CD1c-positive myeloid dendritic cell (primary cell): Measurements from ENCODE around the gene PGM2.
A peak's percentile ranks its signal among the peaks of the same experiment; 100 is the strongest.

Experiments
- DNase-seq: peaks from one replicate; pipeline ENCODE4 v3.0.0-alpha.2; 2016; ENCODE audit errors: extremely low spot score

The PGM2 gene

DNA sequence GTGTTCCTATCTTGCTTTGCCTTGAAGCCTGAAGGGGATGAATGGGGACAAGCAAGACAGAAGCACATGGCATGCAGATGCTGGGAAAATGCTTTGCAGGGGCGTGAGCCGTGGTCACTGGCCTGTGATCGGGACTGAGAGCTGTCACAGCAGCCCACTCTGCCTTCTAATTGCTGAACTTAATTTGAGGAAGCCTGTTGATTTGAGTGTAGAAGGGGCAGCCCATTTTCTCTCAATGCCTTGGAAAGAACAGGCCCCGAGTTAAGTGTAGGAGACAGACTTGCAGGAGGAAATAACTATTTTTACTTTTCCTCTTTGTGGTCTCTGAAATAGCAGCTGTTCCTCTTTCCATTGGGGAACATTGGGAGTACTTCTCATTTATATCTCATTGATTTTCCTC lies 38.3 kb downstream of the PGM2 start:
- peak; percentile 92 for DNase-seq

DNA sequence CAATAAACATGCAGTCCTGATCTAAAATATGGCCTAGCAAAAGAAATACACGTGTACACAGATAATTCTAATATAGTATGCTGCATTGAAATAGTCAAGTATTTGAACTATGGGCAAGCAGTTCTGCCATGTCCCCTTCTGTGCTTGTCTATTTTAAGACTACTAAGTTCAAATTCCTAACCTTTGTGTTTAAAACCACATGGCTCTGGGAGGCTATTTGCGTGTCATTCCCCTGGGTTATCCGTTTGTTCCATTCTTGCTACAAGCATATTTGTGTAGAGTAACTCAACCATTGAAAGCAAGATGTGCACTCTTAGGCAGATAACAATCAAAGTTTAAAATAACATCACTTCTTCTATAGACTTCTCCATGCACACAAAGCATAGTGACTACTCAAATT lies 39.0 kb downstream of the PGM2 start:
- DNase-seq: no peak

GRCh38 chr4:37867102-37867501 lies 40.6 kb downstream of the PGM2 start:
- DNase-seq: no peak

- DNase-seq: no peak
Measured at GRCh38 chr4:37868238-37868637, 41.8 kb downstream of the PGM2 start.

GRCh38 chr4:37872310-37872988 lies 46.0 kb downstream of the PGM2 start:
- DNase-seq: no peak

DNA sequence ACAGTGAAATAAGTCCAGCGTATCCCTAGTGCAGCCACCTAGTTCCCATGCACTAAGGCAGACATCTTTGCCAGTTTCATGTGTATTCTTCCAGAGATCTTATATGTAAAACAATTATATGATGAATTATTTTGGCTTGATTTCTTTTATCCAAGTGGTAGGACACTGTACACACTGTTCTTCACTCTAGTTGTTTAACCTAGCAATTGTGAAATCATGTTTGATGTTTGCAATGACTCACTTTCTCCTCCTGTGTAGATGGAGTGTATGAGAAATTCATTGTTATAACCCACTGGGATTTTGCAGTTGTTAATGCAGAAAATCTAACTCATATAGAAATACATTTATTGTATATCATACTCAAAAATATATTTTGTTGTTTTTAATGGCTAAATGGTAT lies 46.9 kb downstream of the PGM2 start:
- no peak for DNase-seq

- no peak for DNase-seq
Measured at GRCh38 chr4:37876156-37876555, 49.7 kb downstream of the PGM2 start.

GRCh38 chr4:37879365-37879764 lies 52.9 kb downstream of the PGM2 start:
- peak; percentile 27 for DNase-seq

GRCh38 chr4:37881811-37882210 lies 55.3 kb downstream of the PGM2 start:
- peak; percentile 31 for DNase-seq

DNA sequence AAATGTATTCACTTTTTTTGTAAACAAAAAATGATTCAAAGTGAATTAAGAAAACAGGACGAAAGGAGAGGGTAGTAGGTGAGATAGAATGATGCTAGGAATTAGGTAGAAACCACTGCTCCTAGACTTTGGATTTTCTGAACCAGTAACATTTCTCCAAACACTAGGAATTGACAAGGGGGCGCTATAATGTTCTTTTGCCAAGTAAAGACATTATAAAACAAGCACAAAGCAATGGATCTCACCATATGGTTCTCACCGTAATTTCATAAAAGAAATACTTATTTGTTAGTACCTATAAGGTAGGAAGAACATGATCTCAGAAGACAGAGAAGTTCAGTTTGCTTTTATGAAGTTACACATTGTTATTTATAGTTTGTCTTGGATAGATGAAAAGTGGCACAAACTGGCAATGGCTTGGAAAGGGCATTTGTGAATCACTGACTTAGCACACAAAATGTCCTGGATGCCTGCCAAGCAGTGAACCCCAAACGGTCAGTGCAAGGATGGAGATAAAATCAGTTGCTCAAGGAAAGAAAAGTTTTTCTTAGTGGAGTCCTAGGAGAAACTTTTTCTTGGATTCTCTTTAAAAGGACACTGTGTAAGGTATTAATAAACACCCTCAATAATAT lies 56.3 kb downstream of the PGM2 start:
- DNase-seq: no peak

DNA sequence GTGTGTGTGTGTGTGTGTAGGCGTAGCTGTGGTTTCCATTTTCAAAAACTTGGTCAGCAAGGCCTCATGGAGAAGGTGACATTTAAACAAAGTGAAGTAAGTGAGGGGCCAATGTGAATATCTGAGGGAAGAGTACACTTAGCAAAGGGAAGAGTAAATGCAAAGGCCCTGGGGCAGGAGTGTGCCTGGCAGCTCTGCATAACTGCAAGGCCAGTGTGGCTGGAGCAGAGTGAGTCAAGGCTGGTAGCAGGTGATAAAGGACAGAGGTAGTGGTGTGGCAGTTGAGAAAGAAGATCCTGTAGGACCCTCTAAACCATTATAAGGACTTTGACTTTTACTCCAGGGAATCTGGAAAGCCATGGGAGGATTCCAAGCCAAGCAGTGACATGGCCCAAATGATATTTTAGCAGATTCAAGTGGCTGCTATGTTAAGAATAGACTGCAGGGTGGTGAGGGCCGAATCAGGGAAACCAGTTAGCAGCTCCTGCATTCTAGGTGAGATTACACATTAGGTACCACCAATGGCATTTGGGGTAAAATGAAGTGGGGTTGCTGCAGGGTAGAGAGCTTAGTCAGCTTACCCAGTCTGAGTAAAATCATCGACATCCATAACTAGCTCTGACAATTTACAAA lies 58.5 kb downstream of the PGM2 start:
- DNase-seq: no peak

- peak; percentile 56 for DNase-seq
Measured at GRCh38 chr4:37885496-37885895, 59.0 kb downstream of the PGM2 start.

GRCh38 chr4:37889849-37890800 lies 63.6 kb downstream of the PGM2 start:
- DNase-seq: peak; percentile 60

GRCh38 chr4:37890801-37891259 lies 64.3 kb downstream of the PGM2 start, which contains the start of gene TBC1D1:
Gene TBC1D1 (plus strand): TSS chr4:37891084. CDS start chr4:37902096, 11,012 bp downstream.
- DNase-seq: no peak

DNA sequence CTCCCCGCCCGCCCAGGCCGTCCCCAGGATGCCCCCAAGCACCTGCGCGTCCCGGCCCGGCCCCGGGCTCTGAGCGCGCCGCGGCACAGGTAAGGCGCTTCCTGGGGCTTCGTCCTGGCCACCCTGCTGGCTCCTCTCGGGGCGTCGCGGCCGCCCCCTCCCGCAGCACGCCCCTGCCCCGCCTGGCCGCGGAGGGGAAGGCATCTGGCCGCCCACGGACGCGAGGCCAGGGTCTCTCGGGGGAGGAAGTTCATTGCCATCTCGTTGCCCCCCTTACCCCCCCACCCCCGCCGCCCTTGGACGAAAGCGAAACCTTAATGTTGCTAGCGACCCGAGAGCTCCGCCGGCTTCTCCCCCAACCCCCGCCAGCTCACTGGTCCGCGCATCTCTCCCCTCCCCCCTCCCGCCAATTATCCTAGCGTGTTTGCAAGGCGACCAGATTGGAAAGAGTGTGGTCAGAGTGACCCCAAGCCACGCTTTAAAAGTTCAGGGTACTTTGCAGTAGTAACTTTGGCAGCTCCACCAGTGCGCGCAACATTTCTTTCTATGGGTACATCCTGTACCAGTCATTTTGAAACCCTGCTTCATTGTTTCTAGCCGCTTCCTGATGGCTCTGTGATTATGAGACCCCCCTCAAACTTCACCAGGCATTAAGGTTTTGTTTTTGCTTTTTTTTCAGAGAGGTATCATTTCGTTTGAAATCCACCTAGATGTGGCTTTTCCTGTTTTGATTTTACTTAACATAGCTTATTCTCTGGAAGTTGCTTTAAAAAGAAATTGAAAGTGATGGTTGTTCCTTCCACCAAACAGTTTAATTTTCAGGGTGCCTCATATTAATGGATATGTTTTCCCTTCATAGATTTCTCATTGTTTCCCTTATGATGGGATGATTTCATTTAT lies 65.0 kb downstream of the PGM2 start:
- peak; percentile 70 for DNase-seq

- DNase-seq: peak; percentile 90
Measured at GRCh38 chr4:37892641-37893040, 66.2 kb downstream of the PGM2 start.

- DNase-seq: no peak
Measured at GRCh38 chr4:37893164-37893563, 66.7 kb downstream of the PGM2 start.

DNA sequence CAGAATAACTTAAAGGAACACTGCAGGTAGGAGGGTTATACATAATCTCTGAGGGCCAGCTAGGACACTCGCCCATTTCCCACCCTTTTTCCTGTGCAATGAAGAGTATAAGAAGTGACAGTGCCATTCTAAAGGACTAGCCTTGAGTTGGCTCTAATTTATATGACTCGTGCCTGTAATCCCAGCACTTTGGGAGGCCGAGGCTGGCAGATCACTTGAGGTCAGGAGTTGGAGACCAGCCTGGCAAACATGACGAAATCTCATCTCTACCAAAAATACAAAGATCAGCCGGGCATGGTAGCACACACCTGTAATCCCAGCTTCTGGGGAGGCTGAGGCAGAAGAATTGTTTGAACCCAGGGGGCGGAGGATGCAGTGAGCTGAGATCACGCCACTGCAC lies 68.8 kb downstream of the PGM2 start:
- DNase-seq: no peak

- peak; percentile 49 for DNase-seq
Measured at GRCh38 chr4:37896206-37896860, 69.8 kb downstream of the PGM2 start.

- no peak for DNase-seq
Measured at GRCh38 chr4:37902212-37902611, 75.7 kb downstream of the PGM2 start.
